Measurements from ENCODE around the gene AKAP12.

Gene AKAP12

DNA sequence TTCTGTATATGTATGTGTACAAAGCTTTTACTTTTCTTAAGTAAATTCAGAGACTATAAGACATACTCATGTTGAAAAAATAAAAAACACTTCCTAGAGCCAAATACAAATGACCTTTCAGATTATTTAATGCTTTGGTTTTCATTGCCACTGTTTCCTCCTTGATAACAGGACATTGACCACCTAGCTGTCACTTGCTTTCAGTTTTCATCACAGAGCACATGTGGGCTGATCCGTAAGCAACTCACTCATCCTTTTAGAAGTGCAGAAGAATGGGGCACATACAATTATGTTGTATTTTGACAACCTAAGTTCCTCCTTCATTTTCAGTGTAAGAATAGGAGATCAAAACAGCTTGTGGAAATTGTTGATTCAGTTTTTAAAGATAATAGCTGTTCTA is 145.4 kb downstream of the AKAP12 start:
- DNase-seq: no peak

DNA sequence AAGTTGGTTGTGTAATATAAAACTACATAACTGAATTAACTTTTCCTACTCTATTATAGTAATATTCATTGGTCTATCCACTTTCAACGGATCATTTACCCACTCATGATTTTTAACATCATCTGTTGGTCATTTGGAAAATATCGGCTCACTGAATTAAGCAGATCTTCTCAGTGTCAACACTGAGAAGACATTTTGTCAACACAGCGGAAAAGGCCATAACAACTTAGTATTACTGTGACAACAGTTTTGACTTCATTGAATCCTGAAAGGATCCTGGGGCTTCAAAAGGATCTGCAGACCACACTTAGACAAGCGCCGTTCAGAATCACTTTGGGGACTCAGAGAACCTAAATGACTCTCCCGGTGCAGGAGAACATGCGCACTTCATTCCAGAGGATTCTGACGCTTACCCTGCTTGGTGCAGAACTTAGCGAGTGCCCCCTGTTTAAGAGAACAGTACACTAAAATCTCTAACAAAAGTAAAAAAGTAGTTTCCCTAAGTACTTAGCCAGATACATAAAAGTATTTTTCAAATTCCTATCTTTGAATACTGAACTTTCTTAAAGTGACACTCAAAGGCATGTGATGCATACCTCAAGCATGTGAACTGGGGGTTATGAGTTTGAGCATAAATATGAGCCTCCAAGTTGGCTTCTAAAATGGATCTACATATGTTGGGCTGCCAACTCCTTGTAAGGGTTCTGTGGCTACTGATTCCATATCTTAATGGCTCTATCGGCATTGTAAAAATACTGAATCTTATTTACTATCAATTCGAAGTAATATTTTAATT is 147.6 kb downstream of the AKAP12 start:
- no peak for DNase-seq

DNA sequence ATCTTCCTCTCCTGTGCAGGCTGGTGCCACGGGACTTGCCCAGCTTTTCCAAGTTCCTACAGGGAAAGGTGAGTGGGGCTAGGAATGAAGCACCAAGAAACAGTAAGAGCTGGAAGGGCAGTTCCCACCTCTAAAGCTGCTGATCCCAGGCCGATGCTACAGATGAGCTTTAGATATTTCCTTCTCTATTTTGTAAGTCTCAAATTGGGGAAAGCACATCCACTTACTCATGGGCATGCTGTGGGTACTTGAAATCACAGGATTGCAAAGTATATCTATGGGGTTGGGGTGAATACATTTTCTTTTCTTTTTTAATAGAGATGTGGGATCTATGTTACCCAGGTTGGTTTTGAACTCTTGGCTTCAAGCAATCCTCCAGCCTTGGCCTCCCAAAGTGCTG is 148.5 kb downstream of the AKAP12 start:
- no peak for DNase-seq

DNA sequence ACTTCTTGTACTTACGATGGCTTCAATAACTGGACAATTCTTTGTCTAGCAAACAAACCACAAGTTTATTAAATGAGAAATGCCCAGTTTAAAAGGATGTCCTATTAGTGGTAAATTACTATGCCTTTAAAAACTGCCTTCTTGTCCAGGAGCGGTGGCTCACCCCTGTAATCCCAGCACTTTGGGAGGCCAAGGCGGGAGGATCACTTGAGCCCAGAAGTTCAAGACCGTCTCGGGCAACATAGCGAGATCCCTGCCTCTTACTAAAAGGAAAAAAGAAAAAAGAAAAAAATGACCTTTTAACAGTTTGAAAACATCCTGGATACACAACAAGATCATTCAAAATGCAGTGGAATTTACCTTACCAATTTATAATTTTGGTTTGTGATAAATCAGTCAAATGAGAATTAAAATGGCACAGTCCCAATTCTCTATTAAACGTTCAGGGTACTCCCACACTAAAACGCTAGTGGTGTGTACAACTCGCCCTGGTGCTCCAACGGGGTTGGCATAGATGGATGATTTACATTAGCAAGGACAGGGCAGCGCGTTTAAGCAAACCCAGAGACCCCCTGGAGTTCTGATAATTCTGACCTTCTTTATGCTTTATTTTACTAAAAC is 149.3 kb downstream of the AKAP12 start:
- DNase-seq: no peak

DNA sequence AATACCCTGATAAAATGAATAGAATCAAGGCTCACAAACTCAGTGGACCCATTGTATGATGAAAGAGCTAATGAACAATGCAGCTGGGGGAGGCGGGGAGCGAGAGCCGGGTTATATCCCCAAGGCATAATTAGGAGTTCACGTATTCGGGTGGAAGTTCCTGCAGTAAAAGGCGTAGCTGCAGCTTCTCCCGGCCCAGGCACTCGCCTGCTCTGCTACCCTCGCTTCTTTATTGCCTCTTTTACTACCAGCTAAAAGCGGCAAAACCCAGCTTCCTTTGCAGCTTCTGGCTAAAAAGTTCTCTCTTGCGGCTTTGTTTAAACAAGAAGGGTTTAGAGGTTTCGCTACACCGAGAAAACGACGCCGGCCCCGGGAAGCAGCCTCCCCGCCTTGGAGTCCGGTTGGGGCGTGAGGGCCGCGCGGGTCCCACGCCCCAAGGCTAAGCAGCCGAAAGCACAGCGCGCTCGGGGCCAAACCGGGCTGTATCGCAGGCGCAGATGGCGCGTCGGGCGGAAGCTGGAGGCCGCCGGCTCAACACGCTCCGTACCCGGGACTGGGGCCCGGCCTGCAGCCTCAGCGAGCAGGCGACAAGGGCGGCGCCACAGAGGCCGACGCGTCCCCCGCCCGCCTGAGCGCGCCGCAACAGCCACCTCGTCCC is 150.0 kb downstream of the AKAP12 start:
- DNase-seq: peak in 1 of 2 experiments; percentile 44

DNA sequence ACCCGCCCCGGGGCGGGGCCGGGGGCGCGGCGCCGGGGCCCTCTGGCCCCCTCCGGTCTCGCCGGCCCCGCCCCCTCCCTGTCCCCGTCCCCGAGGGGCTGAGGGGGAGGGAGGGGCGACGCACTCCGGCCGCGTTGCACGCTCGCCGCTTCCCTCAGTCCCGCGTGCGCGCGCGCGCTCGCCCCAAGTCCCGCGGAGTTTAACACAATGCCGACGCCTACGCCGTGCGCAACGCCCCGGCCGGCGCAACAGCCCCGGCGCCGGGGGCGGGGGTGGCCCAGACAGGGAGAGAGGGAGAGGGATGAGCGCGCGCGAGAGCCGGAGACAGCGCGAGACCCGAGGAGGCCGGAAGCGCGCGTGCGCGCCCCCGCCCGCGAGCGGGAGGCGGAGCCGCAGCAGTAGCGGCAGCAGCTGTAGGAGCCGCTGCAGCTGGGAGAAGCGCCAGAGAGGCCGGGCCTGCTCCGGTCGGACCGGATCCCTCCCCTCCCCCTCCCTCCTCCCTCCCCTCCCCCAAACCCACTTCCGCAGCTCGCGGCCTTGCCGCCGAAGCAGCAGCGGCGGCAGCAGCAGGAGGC is 150.6 kb downstream of the AKAP12 start:
- peak; percentile 92 to 97 for DNase-seq

DNA sequence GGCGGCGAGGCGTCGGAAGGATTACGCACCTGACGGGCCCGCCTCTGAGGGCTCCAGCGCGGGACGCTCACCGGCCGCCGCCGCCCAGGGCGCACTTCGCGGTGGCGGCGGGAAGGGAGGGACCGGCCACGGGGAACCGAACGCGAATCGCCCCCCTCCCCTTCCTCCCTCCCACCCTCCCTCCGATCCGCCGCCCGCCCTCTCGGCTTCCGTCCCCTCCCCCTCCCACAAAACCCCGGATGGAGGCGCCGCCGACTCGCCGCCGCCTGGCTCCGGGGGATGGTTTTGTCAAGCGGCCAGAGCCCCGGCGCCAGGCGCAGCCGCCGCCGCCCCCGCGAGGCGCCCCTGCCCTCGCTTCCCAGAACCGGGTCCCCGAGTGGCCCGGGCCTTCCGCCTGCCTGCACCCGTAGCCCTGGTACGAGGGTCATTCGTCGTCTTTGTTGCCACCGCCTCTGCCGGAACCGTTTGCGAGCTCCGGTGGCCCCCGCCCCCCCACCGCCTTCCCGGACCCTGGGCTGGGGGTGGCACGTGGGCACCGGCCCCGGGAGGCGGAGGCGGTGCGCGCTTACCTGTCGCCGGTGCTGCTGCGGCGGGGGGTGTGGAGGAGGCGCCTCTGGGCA is 151.2 kb downstream of the AKAP12 start:
- DNase-seq: peak; percentile 32 to 54

DNA sequence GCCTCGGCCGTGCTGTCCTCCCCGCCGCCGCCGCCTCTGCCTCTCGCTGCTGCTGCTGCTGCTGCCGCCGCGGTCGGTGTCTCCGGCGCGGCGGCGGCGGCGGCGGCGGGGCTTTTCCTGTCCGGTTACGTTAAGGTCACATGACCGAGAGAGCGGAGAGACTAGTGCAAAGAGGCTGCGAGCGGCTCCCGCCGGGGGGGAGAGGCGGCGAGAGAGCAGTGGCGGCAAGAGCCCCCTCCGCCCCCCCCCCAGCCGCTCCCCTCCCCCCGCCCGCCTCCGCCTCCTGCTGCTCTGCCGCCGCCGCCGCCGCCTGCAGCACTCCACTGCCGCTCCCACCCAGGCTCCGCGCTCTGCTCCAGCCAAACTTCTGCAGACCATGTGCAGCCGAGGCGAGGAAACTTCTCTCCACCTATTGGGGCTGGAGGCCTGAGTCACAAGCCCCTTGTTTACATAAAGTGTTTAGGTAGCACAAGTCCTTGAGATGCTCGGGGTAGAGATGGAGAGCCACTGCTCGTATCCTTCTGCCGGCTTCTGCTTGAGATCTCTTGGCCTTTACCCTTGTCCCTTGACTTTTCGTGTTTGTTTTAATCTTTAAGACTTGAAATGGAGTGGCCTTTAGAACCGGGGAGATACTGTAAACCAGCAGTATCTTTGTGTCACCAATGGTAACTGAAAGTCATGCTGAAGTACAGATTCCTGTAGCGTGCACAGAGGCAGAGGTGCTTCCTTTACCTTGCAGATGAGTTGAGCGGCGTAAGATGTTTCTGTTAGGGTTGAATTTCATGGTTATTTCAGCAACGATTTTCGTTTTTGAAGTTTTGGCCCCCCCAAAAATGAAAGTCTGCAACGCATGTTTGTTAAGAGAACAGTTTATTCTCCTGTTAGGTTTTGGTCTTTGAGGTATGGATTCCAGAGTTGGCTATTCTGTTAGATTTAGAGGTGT is 152.0 kb downstream of the AKAP12 start, which contains the start of gene ZBTB2:
TSS of gene ZBTB2 (minus strand) at position 89 of the 943 bp plus-strand sequence. CDS start 17,922 bp downstream, outside the sequence.
- DNase-seq: peak; percentile 32 to 42

DNA sequence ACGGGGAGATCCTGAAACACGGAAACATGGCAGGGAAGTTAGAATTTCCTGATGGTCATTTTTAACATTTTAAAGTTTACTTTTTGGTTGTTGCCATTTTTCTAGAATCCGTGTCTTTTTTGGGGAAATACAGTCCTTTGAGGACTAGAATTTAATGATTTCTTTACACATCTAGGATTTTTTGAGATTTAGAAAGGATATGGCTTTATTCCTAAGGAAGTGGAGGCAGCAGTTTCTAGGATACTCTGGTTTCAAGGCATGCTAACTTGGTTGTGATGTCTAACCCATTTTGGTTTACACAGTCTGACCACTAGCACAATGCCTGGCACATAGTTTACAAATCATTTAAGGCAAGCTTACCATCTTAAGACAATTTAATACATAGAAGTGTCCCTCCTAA is 152.7 kb downstream of the AKAP12 start:
- no peak for DNase-seq

DNA sequence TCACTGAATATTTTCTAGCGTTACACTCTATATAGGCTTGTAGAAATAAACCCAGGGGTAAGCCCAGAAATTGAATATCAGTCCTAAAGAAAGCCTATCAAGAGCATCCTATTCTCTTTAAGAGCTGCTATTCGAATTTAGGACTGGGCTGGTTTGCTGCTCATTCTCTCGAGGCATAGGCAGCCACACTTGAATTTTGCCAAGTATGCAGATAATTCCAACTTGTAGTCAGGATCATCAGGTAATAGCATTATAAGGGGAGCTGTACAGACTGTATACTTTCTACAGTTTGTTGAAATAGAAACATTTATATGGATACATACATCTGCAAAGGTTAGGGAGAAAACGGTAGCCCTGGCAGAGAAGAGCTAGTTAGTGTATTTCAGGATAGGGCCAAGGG is 153.6 kb downstream of the AKAP12 start:
- no peak for DNase-seq

DNA sequence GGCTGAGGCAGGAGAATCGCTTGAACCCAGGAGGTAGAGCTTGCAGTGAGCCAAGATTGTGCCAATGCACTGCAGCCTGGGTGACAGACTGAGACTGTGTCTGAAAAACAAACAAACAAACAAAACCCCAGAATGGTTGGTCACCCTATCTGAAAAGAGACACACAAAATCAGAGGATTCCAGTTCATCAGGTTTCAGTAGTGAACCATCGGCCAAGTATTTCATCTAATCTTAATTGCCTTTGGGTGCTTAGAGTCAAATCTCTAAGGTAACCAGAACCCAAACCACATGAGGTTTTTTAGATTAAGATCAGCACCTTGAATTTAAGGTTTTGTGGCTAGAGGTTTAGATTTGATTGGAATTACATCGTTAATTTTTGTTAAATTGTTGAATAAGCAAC is 159.9 kb downstream of the AKAP12 start:
- no peak for DNase-seq

DNA sequence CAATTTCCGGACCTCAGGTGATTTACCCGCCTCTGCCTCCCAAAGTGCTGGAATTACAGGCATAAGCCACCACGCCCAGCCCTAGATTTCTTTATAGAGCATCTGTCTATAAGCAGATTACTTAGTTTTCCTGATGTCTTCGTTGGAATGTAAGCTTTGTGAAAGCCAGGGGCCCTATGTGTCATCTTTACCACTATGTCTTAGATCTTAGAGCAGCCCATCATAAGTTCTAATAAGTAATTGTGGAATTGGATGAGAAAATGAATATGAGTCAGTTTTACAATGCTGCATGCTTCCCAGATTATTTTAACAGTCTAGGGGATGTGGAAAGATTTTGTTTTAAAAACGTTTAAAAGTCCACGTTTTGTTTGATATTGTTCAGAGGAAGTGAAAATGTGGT is 160.7 kb downstream of the AKAP12 start:
- DNase-seq: no peak

DNA sequence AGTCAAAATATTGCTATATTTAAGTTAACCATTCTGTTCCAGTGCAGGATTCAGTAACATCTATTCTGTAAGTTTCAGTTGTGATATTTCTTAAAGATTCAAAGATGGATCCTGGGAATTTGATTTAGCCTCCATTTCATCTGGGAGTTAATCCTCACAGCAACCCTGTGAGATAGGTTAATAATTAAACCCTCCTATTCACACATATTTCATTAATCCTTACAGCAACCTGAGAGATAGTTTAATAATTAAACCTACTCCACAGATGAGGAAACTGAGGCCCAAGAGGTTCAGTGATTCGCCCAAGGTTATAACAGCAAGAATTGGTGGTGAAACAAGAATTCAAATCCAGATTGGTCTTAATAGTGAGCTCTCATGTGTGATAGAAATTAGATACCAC is 162.5 kb downstream of the AKAP12 start:
- no peak for DNase-seq

DNA sequence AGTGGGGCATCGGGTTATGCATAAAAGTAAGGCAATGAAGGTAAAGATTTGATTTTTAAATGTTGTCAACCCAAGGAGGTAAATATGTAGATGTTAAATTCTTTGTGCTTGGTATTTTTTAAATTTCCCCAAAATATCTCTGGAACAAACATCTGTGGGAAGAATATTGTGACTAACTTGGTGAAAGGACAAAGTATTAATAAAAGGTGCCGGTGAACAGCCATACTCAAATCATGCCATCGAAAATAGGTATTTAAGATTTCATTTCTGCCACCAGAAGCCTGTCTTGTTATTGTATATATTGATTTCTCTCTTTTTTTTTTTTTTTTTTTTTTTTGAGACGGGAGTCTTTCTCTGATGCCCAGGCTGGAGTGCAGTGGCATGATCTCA is 164.1 kb downstream of the AKAP12 start:
- no peak for DNase-seq
